ENCODE measurements around the gene TMEM33.

TMEM33 gene

GRCh38 chr4:41927796-41928499 is 7.3 kb upstream of the TMEM33 start:
- no peak for DNase-seq
- Mint-ChIP-seq H3K27me3 (peaks cover 6% of the 10 kb centered on the region), H3K4me1 (ENCODE audit: low read depth) (peaks cover 6% of the 10 kb centered on the region), H3K9me3 (no peaks in the 10 kb centered on the region), H3K4me3 (no peak overlapping the region), H3K36me3 (ENCODE audit: low read depth) (no peaks in the 10 kb centered on the region), H3K27ac (no peak overlapping the region)

- DNase-seq: no peak
- Mint-ChIP-seq H3K27me3 (no peaks in the 10 kb centered on the region), H3K4me3 (no peak overlapping the region), H3K4me1 (ENCODE audit: low read depth) (peaks cover 14% of the 10 kb centered on the region), H3K9me3 (no peaks in the 10 kb centered on the region), H3K36me3 (ENCODE audit: low read depth) (peaks cover 4% of the 10 kb centered on the region), H3K27ac (no peak overlapping the region)
These were observed 4.9 kb upstream of the TMEM33 start for GRCh38 chr4:41930139-41930831.

GRCh38 chr4:41932988-41933387 is 2.2 kb upstream of the TMEM33 start:
- Mint-ChIP-seq H3K27me3 (no peaks in the 10 kb centered on the region), H3K4me3 (no peak overlapping the region), H3K36me3 (ENCODE audit: low read depth) (peaks cover 28% of the 10 kb centered on the region), H3K9me3 (no peaks in the 10 kb centered on the region), H3K4me1 (ENCODE audit: low read depth) (peaks cover 30% of the 10 kb centered on the region), H3K27ac (no peak overlapping the region)
- no peak for DNase-seq

- no peaks in the 10 kb centered on the region for H3K27me3 Mint-ChIP-seq
- peaks cover 39% of the 10 kb centered on the region for H3K4me1 Mint-ChIP-seq (ENCODE audit: low read depth)
- DNase-seq: no peak
- peak overlapping the region; percentile 98 for H3K4me3 Mint-ChIP-seq
- H3K36me3 Mint-ChIP-seq (ENCODE audit: low read depth): peaks cover 39% of the 10 kb centered on the region
- peak overlapping the region; percentile 98 for H3K27ac Mint-ChIP-seq
- H3K9me3 Mint-ChIP-seq: no peaks in the 10 kb centered on the region
These were observed 1.2 kb upstream of the TMEM33 start for GRCh38 chr4:41933997-41934503.

GRCh38 chr4:41934514-41934900 is 722 bp upstream of the TMEM33 start:
- peaks cover 42% of the 10 kb centered on the region for H3K4me1 Mint-ChIP-seq (ENCODE audit: low read depth)
- DNase-seq: no peak
- H3K36me3 Mint-ChIP-seq (ENCODE audit: low read depth): peaks cover 43% of the 10 kb centered on the region
- H3K27me3 Mint-ChIP-seq: no peaks in the 10 kb centered on the region
- no peaks in the 10 kb centered on the region for H3K9me3 Mint-ChIP-seq
- H3K27ac Mint-ChIP-seq: peak overlapping the region; percentile 98
- H3K4me3 Mint-ChIP-seq: peak overlapping the region; percentile 98

GRCh38 chr4:41935652-41936021 is 408 bp downstream of the TMEM33 start:
- H3K4me1 Mint-ChIP-seq (ENCODE audit: low read depth): peaks cover 44% of the 10 kb centered on the region

GRCh38 chr4:41939016-41939626 is 3.9 kb downstream of the TMEM33 start:
- no peak for DNase-seq
- Mint-ChIP-seq H3K4me1 (ENCODE audit: low read depth) (peaks cover 58% of the 10 kb centered on the region), H3K27ac (no peak overlapping the region), H3K36me3 (ENCODE audit: low read depth) (peaks cover 85% of the 10 kb centered on the region), H3K9me3 (no peaks in the 10 kb centered on the region), H3K4me3 (no peak overlapping the region), H3K27me3 (no peaks in the 10 kb centered on the region)

More at GRCh38 chr4:41935652-41936021, 408 bp downstream of the TMEM33 start:
- Mint-ChIP-seq H3K4me3 (peak overlapping the region; percentile 98), H3K27me3 (no peaks in the 10 kb centered on the region), H3K27ac (peak overlapping the region; percentile 98), H3K9me3 (no peaks in the 10 kb centered on the region), H3K36me3 (ENCODE audit: low read depth) (peaks cover 53% of the 10 kb centered on the region)
- DNase-seq: no peak

- Mint-ChIP-seq H3K27me3 (no peaks in the 10 kb centered on the region), H3K4me3 (no peak overlapping the region), H3K4me1 (ENCODE audit: low read depth) (peaks cover 50% of the 10 kb centered on the region), H3K27ac (no peak overlapping the region), H3K36me3 (ENCODE audit: low read depth) (peaks cover 92% of the 10 kb centered on the region), H3K9me3 (no peaks in the 10 kb centered on the region)
- no peak for DNase-seq
These were observed 5.6 kb downstream of the TMEM33 start for GRCh38 chr4:41940834-41941233.

- Mint-ChIP-seq H3K36me3 (ENCODE audit: low read depth) (peaks cover 90% of the 10 kb centered on the region), H3K4me3 (no peak overlapping the region), H3K9me3 (no peaks in the 10 kb centered on the region), H3K27me3 (no peaks in the 10 kb centered on the region), H3K27ac (no peak overlapping the region), H3K4me1 (ENCODE audit: low read depth) (peaks cover 33% of the 10 kb centered on the region)
- DNase-seq: no peak
These were observed 8.3 kb downstream of the TMEM33 start for GRCh38 chr4:41943506-41943905.

- Mint-ChIP-seq H3K27me3 (no peaks in the 10 kb centered on the region), H3K4me1 (ENCODE audit: low read depth) (peaks cover 27% of the 10 kb centered on the region), H3K27ac (no peak overlapping the region), H3K4me3 (no peak overlapping the region), H3K36me3 (ENCODE audit: low read depth) (peaks cover 87% of the 10 kb centered on the region), H3K9me3 (no peaks in the 10 kb centered on the region)
- no peak for DNase-seq
These were observed 8.9 kb downstream of the TMEM33 start for GRCh38 chr4:41944089-41944488.

- Mint-ChIP-seq H3K4me3 (no peak overlapping the region), H3K4me1 (ENCODE audit: low read depth) (peaks cover 2% of the 10 kb centered on the region), H3K9me3 (no peaks in the 10 kb centered on the region), H3K27ac (peak overlapping the region; percentile 34), H3K27me3 (no peaks in the 10 kb centered on the region), H3K36me3 (ENCODE audit: low read depth) (peaks cover 89% of the 10 kb centered on the region)
- DNase-seq: no peak
These were observed 14.3 kb downstream of the TMEM33 start for GRCh38 chr4:41949531-41949930.

GRCh38 chr4:41957634-41958033 is 22.4 kb downstream of the TMEM33 start:
- no peaks in the 10 kb centered on the region for H3K27me3 Mint-ChIP-seq
- DNase-seq: no peak
- no peaks in the 10 kb centered on the region for H3K4me1 Mint-ChIP-seq (ENCODE audit: low read depth)
- no peak overlapping the region for H3K4me3 Mint-ChIP-seq
- H3K36me3 Mint-ChIP-seq (ENCODE audit: low read depth): peaks cover 65% of the 10 kb centered on the region
- H3K9me3 Mint-ChIP-seq: no peaks in the 10 kb centered on the region
- no peak overlapping the region for H3K27ac Mint-ChIP-seq

- DNase-seq: no peak
- Mint-ChIP-seq H3K36me3 (ENCODE audit: low read depth) (peaks cover 20% of the 10 kb centered on the region), H3K9me3 (peaks cover 6% of the 10 kb centered on the region), H3K27me3 (no peaks in the 10 kb centered on the region), H3K27ac (no peak overlapping the region), H3K4me3 (no peak overlapping the region), H3K4me1 (ENCODE audit: low read depth) (no peaks in the 10 kb centered on the region)
These were observed 27.9 kb downstream of the TMEM33 start for GRCh38 chr4:41963105-41963504.

- H3K27me3 Mint-ChIP-seq: no peaks in the 10 kb centered on the region
- H3K4me3 Mint-ChIP-seq: no peak overlapping the region
- H3K9me3 Mint-ChIP-seq: peaks cover 15% of the 10 kb centered on the region
- no peak overlapping the region for H3K27ac Mint-ChIP-seq
- H3K36me3 Mint-ChIP-seq (ENCODE audit: low read depth): peaks cover 15% of the 10 kb centered on the region
- no peak for DNase-seq
- H3K4me1 Mint-ChIP-seq (ENCODE audit: low read depth): no peaks in the 10 kb centered on the region
These were observed 29.2 kb downstream of the TMEM33 start for GRCh38 chr4:41964401-41964800.

- Mint-ChIP-seq H3K36me3 (ENCODE audit: low read depth) (peaks cover 8% of the 10 kb centered on the region), H3K27ac (no peak overlapping the region), H3K27me3 (peaks cover 6% of the 10 kb centered on the region), H3K9me3 (peaks cover 15% of the 10 kb centered on the region), H3K4me3 (no peak overlapping the region), H3K4me1 (ENCODE audit: low read depth) (no peaks in the 10 kb centered on the region)
- DNase-seq: no peak
These were observed 32.2 kb downstream of the TMEM33 start for GRCh38 chr4:41967392-41967791.
